Loucy (cell line): ENCODE measurements around the gene DDX49.

Experiments used
- CTCF ChIP-seq: fragments of 200-600 bp; sonication (generic); conservative IDR thresholded peaks from 2 replicates; pipeline ENCODE4 v1.5.1; 2014; ENCODE audit warnings: mild to moderate bottlenecking, antibody characterized with exemption, low read length
- EZH2phosphoT487 ChIP-seq: fragments of 200-600 bp; IDR thresholded peaks from 2 replicates; pipeline ENCODE4 v1.6.1; 2018; ENCODE audit warnings: antibody characterized with exemption, mild to moderate bottlenecking, moderate library complexity, borderline replicate concordance

DNA sequence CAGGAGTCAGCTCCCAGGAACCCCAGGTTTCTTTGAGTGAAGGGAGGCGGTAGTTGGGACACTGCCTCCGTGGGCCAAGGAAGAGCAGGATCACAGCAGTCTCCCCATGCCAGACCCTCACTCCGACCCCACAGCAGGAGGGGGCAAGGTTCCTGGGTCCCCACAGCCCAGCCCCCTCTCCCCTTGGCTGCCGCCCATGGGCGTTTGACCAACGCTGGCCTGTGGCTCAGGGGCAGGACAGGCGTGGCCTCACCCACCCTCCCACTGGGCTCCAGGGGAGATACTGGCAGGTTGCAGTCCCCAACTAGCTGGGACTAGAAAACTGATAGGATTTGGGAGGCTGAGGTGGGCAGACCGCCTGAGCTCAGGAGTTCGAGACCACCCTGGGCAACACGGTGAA lies 9.5 kb upstream of the DDX49 start:
- TF ChIP-seq CTCF (no peak), EZH2phosphoT487 (no peak)
